ENCODE data around the gene PDIA4. TPM values are rescaled to one million over a fixed set of nuclear protein-coding genes. Genes with fewer than 3 reads are reported as not detected.
"Not testable (repeated sequence)": the region's sequence is repeated elsewhere in the genome, so short reads cannot be mapped to it uniquely, and the experiment has no call there.

PDIA4 gene
- total RNA-seq, 2 experiments from 2014 or later, result 72.6 to 75.7 TPM

DNA sequence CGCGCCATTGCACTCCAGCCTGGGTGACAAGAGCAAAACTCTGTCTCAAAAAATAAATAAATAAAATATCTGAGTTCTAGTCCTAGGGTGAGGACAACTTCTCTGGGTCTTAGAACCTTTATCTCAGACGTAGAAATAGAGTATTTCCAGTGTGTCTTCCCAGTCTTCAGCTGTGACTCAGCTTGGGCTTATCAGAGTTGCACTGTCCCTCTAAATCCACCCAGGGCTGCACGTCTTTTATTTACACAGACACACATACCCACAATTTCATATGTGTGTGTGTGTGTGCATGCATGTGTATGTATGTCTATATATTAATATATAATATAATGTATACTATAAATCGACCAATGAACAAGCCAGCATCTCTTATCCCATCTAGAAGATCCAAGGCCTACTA is 13.0 kb upstream of the PDIA4 start:
- Mint-ChIP-seq H3K4me1 (ENCODE audit: low read depth) (peaks cover 9% of the 10 kb centered on the region), H3K27me3 (peaks cover 3% of the 10 kb centered on the region), H3K9me3 (peaks cover 7% of the 10 kb centered on the region), H3K36me3 (ENCODE audit: low read depth) (peaks cover 10% of the 10 kb centered on the region), H3K27ac (no peak overlapping the region), H3K4me3 (no peak overlapping the region)
- intact Hi-C loops (cut with micrococcal nuclease), result no loop called here
- TF ChIP-seq, protein P1, sequence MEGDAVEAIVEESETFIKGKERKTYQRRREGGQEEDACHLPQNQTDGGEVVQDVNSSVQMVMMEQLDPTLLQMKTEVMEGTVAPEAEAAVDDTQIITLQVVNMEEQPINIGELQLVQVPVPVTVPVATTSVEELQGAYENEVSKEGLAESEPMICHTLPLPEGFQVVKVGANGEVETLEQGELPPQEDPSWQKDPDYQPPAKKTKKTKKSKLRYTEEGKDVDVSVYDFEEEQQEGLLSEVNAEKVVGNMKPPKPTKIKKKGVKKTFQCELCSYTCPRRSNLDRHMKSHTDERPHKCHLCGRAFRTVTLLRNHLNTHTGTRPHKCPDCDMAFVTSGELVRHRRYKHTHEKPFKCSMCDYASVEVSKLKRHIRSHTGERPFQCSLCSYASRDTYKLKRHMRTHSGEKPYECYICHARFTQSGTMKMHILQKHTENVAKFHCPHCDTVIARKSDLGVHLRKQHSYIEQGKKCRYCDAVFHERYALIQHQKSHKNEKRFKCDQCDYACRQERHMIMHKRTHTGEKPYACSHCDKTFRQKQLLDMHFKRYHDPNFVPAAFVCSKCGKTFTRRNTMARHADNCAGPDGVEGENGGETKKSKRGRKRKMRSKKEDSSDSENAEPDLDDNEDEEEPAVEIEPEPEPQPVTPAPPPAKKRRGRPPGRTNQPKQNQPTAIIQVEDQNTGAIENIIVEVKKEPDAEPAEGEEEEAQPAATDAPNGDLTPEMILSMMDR (IDR thresholded peaks at IDR 0.05), result no peak
- POLR2A ChIA-PET, result no interaction called here
- ATAC-seq, result no peak
- no peak for DNase-seq
- CTCF ChIA-PET, result no interaction called here

DNA sequence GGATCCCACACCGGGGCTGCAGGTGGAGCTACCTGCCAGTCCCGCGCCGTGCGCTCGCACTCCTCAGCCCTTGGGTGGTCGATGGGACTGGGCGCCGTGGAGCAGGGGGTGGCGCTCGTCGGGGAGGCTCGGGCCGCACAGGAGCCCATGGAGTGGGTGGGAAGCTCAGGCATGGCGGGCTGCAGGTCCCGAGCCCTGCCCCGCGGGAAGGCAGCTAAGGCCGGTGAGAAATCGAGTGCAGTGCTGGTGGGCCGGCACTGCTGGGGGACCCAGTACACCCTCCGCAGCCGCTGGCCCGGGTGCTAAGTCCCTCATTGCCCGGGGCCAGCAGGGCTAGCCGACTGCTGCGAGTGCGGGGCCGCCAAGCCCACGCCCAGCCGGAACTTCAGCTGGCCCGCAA is 10.3 kb upstream of the PDIA4 start:
- CTCF ChIA-PET; H3K4me1 Mint-ChIP-seq (ENCODE audit: low read depth); DNase-seq; H3K36me3 Mint-ChIP-seq (ENCODE audit: low read depth); ATAC-seq; H3K27me3 Mint-ChIP-seq; H3K9me3 Mint-ChIP-seq; H3K27ac Mint-ChIP-seq; intact Hi-C loops (cut with micrococcal nuclease); H3K4me3 Mint-ChIP-seq: not testable (repeated sequence)
- POLR2A ChIA-PET, result interaction anchor here (1.6 kb wide), 1 partner anchor 10 kb away, joined by 3 read pairs; the partner anchor contains the start of gene PDIA4

DNA sequence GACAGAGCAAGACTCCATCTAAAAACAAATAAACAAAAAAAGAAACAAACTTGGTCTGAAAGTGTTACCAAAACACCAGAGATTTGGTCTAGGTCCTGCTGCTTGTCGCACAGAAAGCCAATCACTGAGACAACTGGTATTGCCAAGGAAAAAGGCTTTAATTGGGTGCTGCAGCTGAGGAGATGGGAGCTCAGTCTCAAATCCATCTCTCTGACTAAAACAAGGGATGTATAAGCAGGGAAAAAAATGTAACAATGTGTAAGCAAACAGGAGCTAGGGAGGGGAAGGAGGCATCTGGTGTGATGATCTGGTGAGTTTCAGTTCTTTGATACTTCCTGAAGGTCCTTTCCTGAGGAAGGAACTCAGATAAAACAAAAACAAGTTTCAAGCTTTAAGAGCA is 8.4 kb upstream of the PDIA4 start:
- Mint-ChIP-seq H3K27me3 (peaks cover 3% of the 10 kb centered on the region), H3K9me3 (peaks cover 7% of the 10 kb centered on the region), H3K4me1 (ENCODE audit: low read depth) (peaks cover 9% of the 10 kb centered on the region), H3K36me3 (ENCODE audit: low read depth) (peaks cover 10% of the 10 kb centered on the region), H3K27ac (no peak overlapping the region), H3K4me3 (no peak overlapping the region)
- ChIA-PET POLR2A (no interaction called here), CTCF (interaction anchor here (1.6 kb wide), 1 partner anchor 29 kb away, joined by 9 read pairs; no protein-coding TSS in a partner anchor)
- TF ChIP-seq, protein P1 (IDR thresholded peaks at IDR 0.05), result no peak
- ATAC-seq, result no peak
- intact Hi-C loops (cut with micrococcal nuclease), result no loop called here
- DNase-seq, result no peak

DNA sequence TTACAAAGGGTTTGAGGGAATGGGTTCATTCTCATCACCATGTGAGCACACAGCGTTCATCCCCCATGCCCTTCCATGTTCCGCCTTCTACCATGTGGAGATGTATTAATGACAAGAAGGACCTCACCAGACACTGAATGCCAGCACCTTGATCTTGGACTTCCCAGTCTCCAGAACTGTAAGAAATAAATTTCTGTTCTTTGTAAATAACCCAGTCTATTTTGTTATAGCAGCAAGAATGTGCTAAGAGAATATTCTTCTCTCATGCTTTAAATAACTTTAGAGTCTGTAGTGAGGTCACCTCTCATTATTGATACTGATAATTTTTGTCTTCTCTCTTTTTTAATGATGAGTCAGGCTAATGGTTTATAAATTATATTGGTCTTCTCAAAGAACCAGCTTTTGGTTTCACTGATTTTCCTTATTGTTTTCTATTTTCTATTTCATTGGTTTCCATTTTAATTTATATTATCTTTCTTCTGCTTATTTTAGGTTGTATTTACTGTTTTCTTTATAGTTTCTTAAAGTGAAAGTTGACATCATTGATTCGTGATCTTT is 3.1 kb upstream of the PDIA4 start:
- intact Hi-C loops (cut with micrococcal nuclease), result no loop called here
- Mint-ChIP-seq H3K27me3 (no peaks in the 10 kb centered on the region), H3K27ac (no peak overlapping the region), H3K9me3 (no peaks in the 10 kb centered on the region), H3K36me3 (ENCODE audit: low read depth) (peaks cover 5% of the 10 kb centered on the region), H3K4me3 (no peak overlapping the region), H3K4me1 (ENCODE audit: low read depth) (peaks cover 14% of the 10 kb centered on the region)
- TF ChIP-seq, protein P1 (IDR thresholded peaks at IDR 0.05), result no peak
- CTCF ChIA-PET, result interaction anchor here (1.1 to 3.0 kb wide), 3 partner anchors 25 to 35 kb away, joined by 3 to 12 read pairs (median 5); no protein-coding TSS in a partner anchor
- ATAC-seq (no peak), DNase-seq (no peak)
- POLR2A ChIA-PET, result interaction anchor here (1.0 kb wide), 1 partner anchor 14 kb away, joined by 3 read pairs; no protein-coding TSS in a partner anchor

DNA sequence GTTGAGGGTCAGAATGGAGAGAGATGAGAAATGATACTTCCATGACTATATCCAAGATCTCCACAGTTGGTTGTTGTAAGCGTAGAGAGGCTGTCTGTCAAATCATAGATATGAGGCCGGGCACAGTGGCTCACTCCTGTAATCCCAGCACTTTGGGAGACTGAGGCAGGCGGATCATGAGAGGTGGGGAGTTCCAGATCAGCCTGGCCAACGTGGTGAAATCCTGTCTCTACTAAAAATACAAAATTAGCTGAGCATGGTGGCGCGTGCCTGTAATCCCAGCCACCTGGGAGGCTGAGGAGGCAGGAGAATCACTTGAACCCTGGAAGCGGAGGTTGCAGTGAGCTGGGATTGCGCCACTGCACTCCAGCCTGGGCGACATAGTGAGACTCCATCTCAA is 2.1 kb upstream of the PDIA4 start:
- H3K27ac Mint-ChIP-seq; H3K27me3 Mint-ChIP-seq; ATAC-seq; H3K9me3 Mint-ChIP-seq; H3K4me3 Mint-ChIP-seq; POLR2A ChIA-PET; intact Hi-C loops (cut with micrococcal nuclease); DNase-seq: not testable (repeated sequence)
- CTCF ChIA-PET, result interaction anchor here (1.0 to 3.0 kb wide), 3 partner anchors 24 to 35 kb away, joined by 3 to 12 read pairs (median 4); no protein-coding TSS in a partner anchor
- Mint-ChIP-seq H3K4me1 (ENCODE audit: low read depth) (peaks cover 24% of the 10 kb centered on the region), H3K36me3 (ENCODE audit: low read depth) (peaks cover 13% of the 10 kb centered on the region)
